COLO829 (cell line): ENCODE measurements around the gene CHRM5.
A peak's percentile ranks its signal among the peaks of the same experiment; 100 is the strongest.
"Not testable (repeated sequence)": the region's sequence is repeated elsewhere in the genome, so short reads cannot be mapped to it uniquely, and the experiment has no call there.

Experiments used
- DNase-seq: peaks from one replicate; pipeline ENCODE4 v3.0.0; 2012; ENCODE audit warnings: low spot score

CHRM5 gene

GRCh38 chr15:34043813-34044212 lies 75.5 kb downstream of the CHRM5 start:
- DNase-seq, result no peak

- DNase-seq, result no peak
These were observed 78.3 kb downstream of the CHRM5 start for GRCh38 chr15:34046471-34047145.

- no peak for DNase-seq
These were observed 79.8 kb downstream of the CHRM5 start for GRCh38 chr15:34047893-34048775.

- no peak for DNase-seq
These were observed 80.8 kb downstream of the CHRM5 start for GRCh38 chr15:34049112-34049511.

GRCh38 chr15:34050385-34050784 lies 82.1 kb downstream of the CHRM5 start:
- DNase-seq, result not testable (repeated sequence)

GRCh38 chr15:34054081-34054707 lies 85.9 kb downstream of the CHRM5 start:
- DNase-seq, result no peak

GRCh38 chr15:34055868-34056595 lies 87.7 kb downstream of the CHRM5 start:
- peak; percentile 22 for DNase-seq

- no peak for DNase-seq
These were observed 88.6 kb downstream of the CHRM5 start for GRCh38 chr15:34056911-34057310.

GRCh38 chr15:34059476-34059875 lies 91.2 kb downstream of the CHRM5 start:
- no peak for DNase-seq

- no peak for DNase-seq
These were observed 91.6 kb downstream of the CHRM5 start for GRCh38 chr15:34059946-34060345.

- DNase-seq, result no peak
These were observed 96.1 kb downstream of the CHRM5 start for GRCh38 chr15:34064438-34064837.

GRCh38 chr15:34065261-34065660 lies 97.0 kb downstream of the CHRM5 start:
- DNase-seq, result no peak

- DNase-seq, result no peak
These were observed 97.6 kb downstream of the CHRM5 start for GRCh38 chr15:34065941-34066340.

GRCh38 chr15:34070003-34070402 lies 101.7 kb downstream of the CHRM5 start:
- DNase-seq, result no peak

GRCh38 chr15:34076785-34077184 lies 108.5 kb downstream of the CHRM5 start:
- no peak for DNase-seq

- DNase-seq, result no peak
These were observed 110.6 kb downstream of the CHRM5 start for GRCh38 chr15:34078900-34079299.

- no peak for DNase-seq
These were observed 111.6 kb downstream of the CHRM5 start for GRCh38 chr15:34079904-34080303.

GRCh38 chr15:34084086-34084485 lies 115.8 kb downstream of the CHRM5 start:
- no peak for DNase-seq

GRCh38 chr15:34085746-34086145 lies 117.4 kb downstream of the CHRM5 start:
- DNase-seq, result no peak

- no peak for DNase-seq
These were observed 131.6 kb downstream of the CHRM5 start for GRCh38 chr15:34099914-34100313.

GRCh38 chr15:34101366-34102174 lies 133.3 kb downstream of the CHRM5 start, which contains the start of the genes EMC7 and PGBD4:
Gene EMC7 (minus strand): TSS chr15:34101862. CDS start chr15:34101839, 23 bp downstream.
Gene PGBD4 (plus strand): TSS chr15:34102083. CDS start chr15:34102532, 449 bp downstream.
- DNase-seq, result peak; percentile 95
